Erythroblast (primary cell): ENCODE results near the gene RAB22A.

Experiments used
- DNase-seq, 2 experiments: peaks; one replicate each; lab custom pipeline; 2025; lab: John Stamatoyannopoulos, UW
- GATA1 ChIP-seq: IDR thresholded peaks from 2 replicates; pipeline ENCODE4 v1.6.1; 2011; ENCODE audit warnings: low read depth, mild to moderate bottlenecking, control low read depth, low read length, moderate library complexity
- POLR2A ChIP-seq: IDR thresholded peaks from 2 replicates; pipeline ENCODE4 v1.6.1; 2011; ENCODE audit warnings: mild to moderate bottlenecking, low read length

RAB22A gene

GRCh38 chr20:58393299-58393698, 83.8 kb downstream of the RAB22A start:
- DNase-seq: no peak
- TF ChIP-seq GATA1 (no peak), POLR2A (no peak)

- no peak for DNase-seq
- TF ChIP-seq GATA1: no peak
- no peak for TF ChIP-seq POLR2A
Measured at GRCh38 chr20:58394801-58395200, 85.3 kb downstream of the RAB22A start.

- no peak for TF ChIP-seq GATA1
- TF ChIP-seq POLR2A: no peak
- DNase-seq: no peak
Measured at GRCh38 chr20:58395604-58396003, 86.1 kb downstream of the RAB22A start.

GRCh38 chr20:58397429-58397828, 87.9 kb downstream of the RAB22A start:
- TF ChIP-seq POLR2A (no peak), GATA1 (no peak)
- DNase-seq: no peak

GRCh38 chr20:58398254-58398653, 88.7 kb downstream of the RAB22A start:
- TF ChIP-seq GATA1: no peak
- no peak for TF ChIP-seq POLR2A
- no peak for DNase-seq

- no peak for TF ChIP-seq POLR2A
- no peak for TF ChIP-seq GATA1
- DNase-seq: no peak
Measured at GRCh38 chr20:58399926-58400325, 90.4 kb downstream of the RAB22A start.

- no peak for DNase-seq
- TF ChIP-seq GATA1 (no peak), POLR2A (no peak)
Measured at GRCh38 chr20:58401162-58401561, 91.6 kb downstream of the RAB22A start.

- no peak for TF ChIP-seq GATA1
- no peak for TF ChIP-seq POLR2A
- DNase-seq: no peak
Measured at GRCh38 chr20:58402305-58402704, 92.8 kb downstream of the RAB22A start.

GRCh38 chr20:58402827-58403226, 93.3 kb downstream of the RAB22A start:
- no peak for DNase-seq

GRCh38 chr20:58403272-58403671, 93.8 kb downstream of the RAB22A start:
- DNase-seq: no peak
- TF ChIP-seq GATA1: no peak

More at GRCh38 chr20:58402827-58403226, 93.3 kb downstream of the RAB22A start:
- no peak for TF ChIP-seq POLR2A
- TF ChIP-seq GATA1: no peak

- no peak for DNase-seq
- no peak for TF ChIP-seq POLR2A
- TF ChIP-seq GATA1: no peak
Measured at GRCh38 chr20:58405504-58406291, 96.2 kb downstream of the RAB22A start.

GRCh38 chr20:58406422-58407001, 97.0 kb downstream of the RAB22A start:
- TF ChIP-seq GATA1 (no peak), POLR2A (no peak)
- DNase-seq: peak; percentile 13 to 15

GRCh38 chr20:58407201-58407873, 97.8 kb downstream of the RAB22A start:
- TF ChIP-seq POLR2A: no peak
- TF ChIP-seq GATA1: no peak
- DNase-seq: peak; percentile 24 to 55

- peak in 1 of 2 experiments; percentile 62 for DNase-seq
- TF ChIP-seq GATA1: no peak
- TF ChIP-seq POLR2A: no peak
Measured at GRCh38 chr20:58407966-58408557, 98.5 kb downstream of the RAB22A start.
